BE2C (cell line): Measurements from ENCODE around the gene KLRC4.
"Not testable (repeated sequence)": the region's sequence is repeated elsewhere in the genome, so short reads cannot be mapped to it uniquely, and the experiment has no call there.

Source experiments
- DNase-seq: peaks from one replicate; pipeline ENCODE4 v3.0.0-alpha.2; 2020
- H3K27me3 ChIP-seq: fragments of 250-450 bp; sonication (Bioruptor Pico); 2 replicates; pipeline ENCODE4 v1.5.1; 2020; ENCODE audit warnings: mild to moderate bottlenecking
- H3K36me3 ChIP-seq: fragments of 250-450 bp; sonication (Bioruptor Pico); 2 replicates; pipeline ENCODE4 v1.5.1; 2020; ENCODE audit warnings: mild to moderate bottlenecking
- H3K4me1 ChIP-seq: fragments of 250-450 bp; sonication (Bioruptor Pico); 2 replicates; pipeline ENCODE4 v1.5.1; 2020
- H3K4me3 ChIP-seq: 2 replicates; pipeline ENCODE4 v1.5.1; 2011; ENCODE audit warnings: low read depth, low read length
- H3K9me3 ChIP-seq: fragments of 250-450 bp; sonication (Bioruptor Pico); 2 replicates; pipeline ENCODE4 v1.5.1; 2020
- TF ChIP-seq, protein P1 (sequence below): IDR thresholded peaks from 2 replicates; pipeline ENCODE4 v1.5.1; 2012; ENCODE audit warnings: mild to moderate bottlenecking, low read depth, low read length

Gene KLRC4

DNA sequence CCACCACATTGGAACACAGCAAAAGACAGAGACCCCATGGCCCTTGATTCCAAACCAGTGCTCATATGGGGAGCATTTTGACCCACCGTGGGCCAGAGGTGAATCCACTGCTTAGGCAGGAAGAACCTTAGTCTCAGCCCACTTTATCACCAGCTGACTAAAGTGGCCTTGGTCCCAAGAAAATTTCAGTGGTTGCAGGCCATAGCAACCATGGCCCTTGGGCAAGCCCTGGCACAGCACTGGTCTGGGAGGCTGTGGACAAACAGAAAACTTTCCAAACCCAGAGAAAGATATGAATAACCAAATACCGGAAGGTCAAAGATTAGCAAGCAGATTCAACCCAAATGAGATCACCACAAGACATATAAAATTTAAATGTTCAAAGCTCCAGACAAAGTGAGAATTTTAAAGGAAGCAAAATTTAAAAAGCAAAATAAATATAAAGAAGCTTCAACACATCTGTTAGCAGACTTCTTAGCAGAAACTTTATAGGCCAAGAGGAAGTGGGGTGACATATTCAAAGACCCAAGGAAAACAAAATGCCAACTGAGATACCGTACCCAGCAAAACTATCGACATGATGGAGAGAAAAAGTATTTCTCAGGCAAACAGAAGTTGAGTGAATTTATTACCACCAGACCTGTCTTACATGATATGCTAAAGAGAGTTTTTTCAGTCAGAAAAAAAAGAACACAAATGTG lies 27.5 kb downstream of the KLRC4 start:
- TF ChIP-seq, protein P1, sequence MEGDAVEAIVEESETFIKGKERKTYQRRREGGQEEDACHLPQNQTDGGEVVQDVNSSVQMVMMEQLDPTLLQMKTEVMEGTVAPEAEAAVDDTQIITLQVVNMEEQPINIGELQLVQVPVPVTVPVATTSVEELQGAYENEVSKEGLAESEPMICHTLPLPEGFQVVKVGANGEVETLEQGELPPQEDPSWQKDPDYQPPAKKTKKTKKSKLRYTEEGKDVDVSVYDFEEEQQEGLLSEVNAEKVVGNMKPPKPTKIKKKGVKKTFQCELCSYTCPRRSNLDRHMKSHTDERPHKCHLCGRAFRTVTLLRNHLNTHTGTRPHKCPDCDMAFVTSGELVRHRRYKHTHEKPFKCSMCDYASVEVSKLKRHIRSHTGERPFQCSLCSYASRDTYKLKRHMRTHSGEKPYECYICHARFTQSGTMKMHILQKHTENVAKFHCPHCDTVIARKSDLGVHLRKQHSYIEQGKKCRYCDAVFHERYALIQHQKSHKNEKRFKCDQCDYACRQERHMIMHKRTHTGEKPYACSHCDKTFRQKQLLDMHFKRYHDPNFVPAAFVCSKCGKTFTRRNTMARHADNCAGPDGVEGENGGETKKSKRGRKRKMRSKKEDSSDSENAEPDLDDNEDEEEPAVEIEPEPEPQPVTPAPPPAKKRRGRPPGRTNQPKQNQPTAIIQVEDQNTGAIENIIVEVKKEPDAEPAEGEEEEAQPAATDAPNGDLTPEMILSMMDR, result no peak
- Histone ChIP-seq H3K27me3 (peaks cover 7% of the 10 kb centered on the region), H3K4me1 (no peaks in the 10 kb centered on the region), H3K36me3 (no peaks in the 10 kb centered on the region), H3K4me3 (no peak overlapping the region), H3K9me3 (no peaks in the 10 kb centered on the region)
- DNase-seq, result no peak

DNA sequence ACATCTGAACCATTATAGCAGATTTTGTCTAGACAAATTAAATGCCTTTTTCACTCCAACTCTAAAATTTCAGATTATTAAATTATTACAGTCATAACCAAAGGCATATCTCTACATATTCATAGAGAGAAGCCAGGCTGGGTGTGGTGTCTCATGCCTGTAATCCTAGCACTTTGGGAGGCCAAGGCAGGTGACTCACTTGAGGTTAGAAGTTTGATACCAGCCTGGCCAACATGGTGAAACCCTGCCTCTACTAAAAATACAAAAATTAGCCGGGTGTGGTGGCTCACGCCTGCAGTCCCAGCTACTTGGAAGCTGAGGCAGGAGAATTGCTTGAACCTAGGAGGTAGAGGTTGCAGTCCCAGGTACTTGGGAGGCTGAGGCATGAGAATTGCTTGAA lies 30.8 kb downstream of the KLRC4 start:
- H3K27me3 ChIP-seq, H3K36me3 ChIP-seq, H3K4me1 ChIP-seq, H3K9me3 ChIP-seq, DNase-seq, H3K4me3 ChIP-seq: not testable (repeated sequence)

DNA sequence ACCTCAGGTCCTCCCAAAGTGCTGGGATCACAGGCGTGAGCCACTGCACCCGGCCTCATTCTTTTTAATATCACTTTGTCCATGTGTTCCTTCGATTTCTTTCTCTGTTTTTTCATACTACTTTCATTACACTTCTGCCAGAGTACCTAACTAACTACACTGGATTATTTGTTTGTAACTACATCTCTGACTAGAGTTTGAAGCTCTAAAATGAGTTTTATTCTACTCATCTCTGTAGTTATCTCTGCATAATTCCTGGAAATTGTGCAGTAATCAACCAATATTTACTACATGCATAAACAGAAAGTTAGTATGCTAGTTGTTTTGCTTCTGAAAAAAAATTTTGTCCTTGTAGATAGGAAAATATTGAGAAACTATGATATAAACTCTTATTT lies 34.9 kb downstream of the KLRC4 start:
- peaks cover 4% of the 10 kb centered on the region; the same call in 1 of the 2 replicates for H3K27me3 ChIP-seq
- DNase-seq, result no peak
- H3K4me3 ChIP-seq, result no peak overlapping the region
- no peaks in the 10 kb centered on the region for H3K4me1 ChIP-seq
- H3K9me3 ChIP-seq, result no peaks in the 10 kb centered on the region
- no peaks in the 10 kb centered on the region for H3K36me3 ChIP-seq
- TF ChIP-seq, protein P1, result no peak

DNA sequence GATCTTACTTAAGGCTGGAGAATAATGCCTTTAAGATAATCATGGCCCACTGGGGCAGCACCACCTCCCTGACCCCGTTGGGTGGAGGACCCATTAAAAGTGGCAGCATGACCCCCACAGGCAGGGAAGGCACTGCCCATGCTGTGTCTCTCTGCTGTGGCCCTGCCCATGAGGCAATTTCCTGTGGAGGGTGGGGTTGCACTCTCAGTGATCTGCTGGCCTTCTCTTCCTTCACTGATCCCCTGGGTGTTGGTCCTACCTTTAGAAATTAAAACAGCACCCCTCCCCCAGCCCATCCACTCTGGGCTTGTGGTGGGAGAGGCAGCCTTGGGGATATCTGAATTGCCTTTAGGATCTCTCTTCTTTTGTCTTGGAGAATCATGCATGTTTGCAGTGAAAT lies 37.0 kb downstream of the KLRC4 start:
- Histone ChIP-seq H3K9me3 (no peaks in the 10 kb centered on the region), H3K4me1 (no peaks in the 10 kb centered on the region), H3K36me3 (no peaks in the 10 kb centered on the region), H3K4me3 (no peak overlapping the region), H3K27me3 (no peaks in the 10 kb centered on the region; the same call in 1 of the 2 replicates)
- DNase-seq, result no peak
- TF ChIP-seq, protein P1, result no peak

DNA sequence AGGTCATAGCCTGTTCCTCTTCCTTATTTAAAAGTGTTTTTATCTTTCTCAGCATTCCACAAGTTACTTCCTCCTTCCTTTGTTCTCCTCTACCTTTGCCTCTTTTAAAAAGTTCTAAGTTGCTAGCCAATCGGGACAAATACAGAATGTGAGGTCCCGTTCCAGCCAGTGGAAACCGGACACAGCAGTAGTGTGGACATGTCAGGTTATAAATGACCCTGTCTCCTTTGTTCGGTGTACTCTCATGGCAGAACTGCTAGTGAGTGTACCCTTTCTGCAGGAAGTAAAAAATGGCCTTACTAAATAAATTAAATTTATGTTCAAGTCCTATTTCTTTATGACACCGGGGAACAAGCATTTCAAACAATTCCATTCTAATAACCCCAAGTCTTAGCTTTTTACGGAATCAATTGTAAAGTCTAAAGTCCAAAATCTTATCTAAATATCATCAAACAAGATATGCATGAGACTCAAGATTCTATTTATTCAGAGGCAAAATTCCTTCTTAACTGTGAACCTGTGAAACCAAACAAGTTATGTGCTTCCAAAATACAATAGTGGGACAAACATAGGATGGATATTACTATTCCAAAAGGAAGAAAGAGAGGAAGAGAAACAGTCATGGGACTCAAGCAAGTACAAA lies 37.5 kb downstream of the KLRC4 start:
- H3K9me3 ChIP-seq, H3K4me3 ChIP-seq, H3K4me1 ChIP-seq, H3K36me3 ChIP-seq, H3K27me3 ChIP-seq, DNase-seq: not testable (repeated sequence)

DNA sequence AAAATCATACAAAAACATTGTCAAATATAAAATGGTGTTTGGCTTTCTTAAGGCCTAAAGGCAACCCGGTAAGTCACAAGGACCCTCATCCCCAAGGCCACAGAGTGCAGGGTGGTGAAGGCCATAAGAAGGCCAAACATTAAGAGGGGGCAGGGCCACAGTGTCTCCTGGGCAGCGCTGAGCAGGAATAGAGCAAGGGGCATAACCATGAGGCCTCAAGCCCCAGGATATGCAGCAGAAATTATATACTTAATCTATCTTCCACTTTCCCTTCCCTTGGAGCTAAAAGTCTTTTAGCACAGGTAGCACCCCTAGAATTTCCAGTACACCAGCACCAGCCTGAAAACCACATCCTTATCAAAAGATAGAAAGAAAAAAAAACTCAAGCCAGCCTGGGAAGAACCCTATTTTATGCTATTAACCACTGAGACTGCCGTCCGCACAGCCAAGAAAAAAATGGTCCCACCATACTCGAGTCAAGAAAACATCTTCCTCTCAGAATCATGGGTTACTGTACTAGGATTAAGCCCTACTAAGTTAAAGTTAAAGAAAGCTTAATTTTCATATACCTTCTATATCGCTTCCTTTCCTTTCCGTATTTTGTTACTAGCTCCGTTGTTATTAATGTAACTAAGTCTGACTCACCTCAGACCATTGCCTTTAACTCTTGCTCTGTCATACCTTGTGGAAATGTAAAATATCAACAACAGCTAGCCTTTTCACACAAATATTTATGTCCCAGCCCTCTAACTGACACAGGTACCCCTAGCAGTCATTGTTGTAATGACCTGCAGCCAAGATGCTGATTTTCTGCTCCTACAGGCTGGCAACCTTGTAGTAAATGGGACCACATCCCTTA lies 39.8 kb downstream of the KLRC4 start:
- H3K36me3 ChIP-seq, result no peaks in the 10 kb centered on the region

More for the DNA sequence above, 39.8 kb downstream of the KLRC4 start:
- TF ChIP-seq, protein P1, result no peak
- Histone ChIP-seq H3K9me3 (no peaks in the 10 kb centered on the region), H3K4me1 (0 out of 2 replicates have a peak, but pooled peaks cover 2% of the 10 kb centered on the region), H3K27me3 (no peaks in the 10 kb centered on the region; the same call in 1 of the 2 replicates), H3K4me3 (no peak overlapping the region)
- no peak for DNase-seq
